Prostate gland (tissue), 2 donors: ENCODE measurements around the gene BPTF. TPM values are rescaled to one million over a fixed set of nuclear protein-coding genes. Genes with fewer than 3 reads are reported as not detected.
A peak's percentile ranks its signal among the peaks of the same experiment; 100 is the strongest.
"Not testable (repeated sequence)": the region's sequence is repeated elsewhere in the genome, so short reads cannot be mapped to it uniquely, and the experiment has no call there.

ENCODE experiments used
- DNase-seq: peaks from one replicate; pipeline ENCODE4 v3.0.0-alpha.2; 2019; ENCODE audit warnings: low spot score
- H3K27ac ChIP-seq, 2 donors: fragments of 200-600 bp; sonication (generic); 2 replicates each; pipeline ENCODE4 v1.5.1; 2017 to 2019
- H3K27me3 ChIP-seq: fragments of 200-600 bp; sonication (generic); replicated peaks from 2 replicates; pipeline ENCODE4 v1.5.1; 2019; ENCODE audit not compliant: insufficient read depth
- H3K36me3 ChIP-seq, 2 donors: fragments of 200-600 bp; sonication (generic); 1 replicate in 1 of 2; 2 replicates in 1 of 2; pipeline versions ENCODE4 v1.5.1 to v1.8.1; 2017 to 2019
- H3K4me1 ChIP-seq: fragments of 200-600 bp; sonication (generic); replicated peaks from 2 replicates; pipeline ENCODE4 v1.5.1; 2019
- H3K4me3 ChIP-seq, 2 donors: fragments of 200-600 bp; sonication (generic); 2 replicates each; pipeline ENCODE4 v1.5.1; 2017 to 2019
- H3K9me3 ChIP-seq: fragments of 200-600 bp; sonication (generic); 2 replicates; pipeline ENCODE4 v1.5.1; 2017
- POLR2A ChIP-seq: fragments of 450-650 bp; IDR thresholded peaks from one replicate; pipeline ENCODE4 v1.6.1; 2016; ENCODE audit warnings: antibody characterized with exemption, mild to moderate bottlenecking
- POLR2AphosphoS5 ChIP-seq: sonication (generic); formaldehyde crosslinking; IDR thresholded peaks from one replicate; pipeline ENCODE4 v1.6.1; 2017; ENCODE audit warnings: antibody characterized with exemption
- WGBS: methylation state at CpG from one replicate; pipeline ENCODE4 v1.1.5; 2018; 5-methylcytosine and 5-hydroxymethylcytosine counted together
- intact Hi-C: fragments of 100-400 bp; cut with DNase I; formaldehyde crosslinking; loops from one replicate; pipeline ENCODE4 v1.14.2; 2022
- small RNA-seq, 2 donors: library from RNA; depleted of rRNA; stranded (forward); fragments of <200 nt; gene quantifications; one replicate each; pipeline ENCODE3, GENCODE V24; 2016
- total RNA-seq, 2 donors: library from RNA; depleted of rRNA; stranded (reverse); fragments of >200 nt; gene quantifications; one replicate each; pipeline ENCODE4 v1.1.0, GENCODE V29; 2016
- TF ChIP-seq, protein P1 (sequence below), 4 experiments: fragments of 200-600 bp in 2 of 4; fragments of 450-650 bp in 2 of 4; sonication (generic) in 2 of 4; IDR thresholded peaks; 1 replicate in 3 of 4; 2 replicates in 1 of 4; pipeline ENCODE4 v1.5.1; 2016 to 2019; ENCODE audit warnings: antibody characterized with exemption in 4 of 4, mild to moderate bottlenecking in 2 of 4, moderate library complexity in 2 of 4

The BPTF gene
- total RNA-seq, 2 donors from 2014 or later = 70.5 to 138 TPM

DNA sequence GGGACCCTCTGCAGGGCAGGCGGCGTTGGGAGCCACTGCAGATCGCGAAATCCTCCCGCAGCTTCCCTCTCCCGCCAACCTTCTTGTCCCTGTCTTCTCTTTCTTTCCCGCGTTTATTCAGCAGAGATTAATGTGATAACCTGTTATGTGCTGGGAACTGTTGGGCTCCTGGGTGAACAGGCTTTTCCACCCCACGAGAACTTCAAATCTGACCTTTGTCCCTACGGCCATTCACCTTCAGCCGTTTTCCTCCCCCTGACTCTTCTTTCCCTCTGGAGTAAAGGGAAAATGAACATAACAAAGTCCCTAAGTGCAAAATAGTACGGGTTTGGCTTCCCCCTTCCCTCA lies 195.1 kb downstream of the BPTF start:
- Histone ChIP-seq H3K36me3 (no peaks in the 10 kb centered on the region), H3K27me3 (no peaks in the 10 kb centered on the region), H3K27ac (peak overlapping the region; percentile 83 to 90), H3K4me1 (no peaks in the 10 kb centered on the region), H3K4me3 (peak overlapping the region; percentile 47 to 49), H3K9me3 (no peaks in the 10 kb centered on the region)
- TF ChIP-seq, protein P1, sequence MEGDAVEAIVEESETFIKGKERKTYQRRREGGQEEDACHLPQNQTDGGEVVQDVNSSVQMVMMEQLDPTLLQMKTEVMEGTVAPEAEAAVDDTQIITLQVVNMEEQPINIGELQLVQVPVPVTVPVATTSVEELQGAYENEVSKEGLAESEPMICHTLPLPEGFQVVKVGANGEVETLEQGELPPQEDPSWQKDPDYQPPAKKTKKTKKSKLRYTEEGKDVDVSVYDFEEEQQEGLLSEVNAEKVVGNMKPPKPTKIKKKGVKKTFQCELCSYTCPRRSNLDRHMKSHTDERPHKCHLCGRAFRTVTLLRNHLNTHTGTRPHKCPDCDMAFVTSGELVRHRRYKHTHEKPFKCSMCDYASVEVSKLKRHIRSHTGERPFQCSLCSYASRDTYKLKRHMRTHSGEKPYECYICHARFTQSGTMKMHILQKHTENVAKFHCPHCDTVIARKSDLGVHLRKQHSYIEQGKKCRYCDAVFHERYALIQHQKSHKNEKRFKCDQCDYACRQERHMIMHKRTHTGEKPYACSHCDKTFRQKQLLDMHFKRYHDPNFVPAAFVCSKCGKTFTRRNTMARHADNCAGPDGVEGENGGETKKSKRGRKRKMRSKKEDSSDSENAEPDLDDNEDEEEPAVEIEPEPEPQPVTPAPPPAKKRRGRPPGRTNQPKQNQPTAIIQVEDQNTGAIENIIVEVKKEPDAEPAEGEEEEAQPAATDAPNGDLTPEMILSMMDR (IDR thresholded peaks at IDR 0.05) = no peak
- TF ChIP-seq POLR2AphosphoS5 (no peak), POLR2A (no peak)
- DNase-seq = no peak
- intact Hi-C loops = no loop called here
- 2% methylated on average over 12 of the region's 12 CpGs for WGBS

DNA sequence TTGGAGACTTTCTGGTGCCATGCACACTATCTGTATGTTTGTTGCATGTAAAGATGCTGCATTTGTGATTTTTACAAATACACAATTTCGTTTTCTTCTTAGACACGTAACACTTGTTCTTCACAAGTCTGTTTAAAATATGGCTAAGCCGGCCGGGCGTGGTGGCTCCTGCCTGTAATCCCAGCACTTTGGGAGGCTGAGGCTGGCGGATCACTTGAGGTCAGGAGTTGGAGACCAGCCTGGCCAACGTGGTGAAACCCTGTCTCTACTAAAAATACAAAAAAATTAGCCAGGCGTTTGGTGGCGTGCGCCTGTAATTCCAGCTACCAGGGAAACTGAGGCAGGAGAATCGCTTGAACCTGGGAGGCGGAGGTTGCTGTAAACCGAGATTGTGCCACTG lies 195.5 kb downstream of the BPTF start:
- H3K27me3 ChIP-seq, H3K9me3 ChIP-seq, DNase-seq, H3K4me1 ChIP-seq, intact Hi-C loops, H3K36me3 ChIP-seq: not testable (repeated sequence)
- 87% methylated on average over 13 of the region's 13 CpGs for WGBS
- peak overlapping the region; percentile 83 to 90 for H3K27ac ChIP-seq
- H3K4me3 ChIP-seq = peak overlapping the region; percentile 47 to 49

DNA sequence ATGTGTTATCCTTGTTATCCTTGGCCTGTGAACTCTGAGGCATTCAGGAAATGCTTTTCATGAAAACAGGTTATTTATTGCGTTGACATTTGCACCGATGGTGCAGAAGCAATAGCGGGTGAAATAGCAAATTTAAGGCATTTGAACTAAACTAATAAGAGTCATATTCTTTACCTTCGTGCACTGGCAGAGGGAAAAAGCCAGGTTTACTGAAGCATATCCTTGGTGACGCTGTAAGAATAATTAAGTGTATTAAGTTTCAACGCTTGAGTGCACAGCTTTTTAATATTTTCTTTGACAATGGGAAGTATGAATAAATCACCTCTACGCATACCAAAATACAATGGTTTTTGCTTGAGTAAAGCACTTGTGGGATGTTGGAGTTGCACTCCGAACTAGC lies 196.7 kb downstream of the BPTF start:
- intact Hi-C loops = no loop called here
- no peaks in the 10 kb centered on the region for H3K4me1 ChIP-seq
- no peak overlapping the region for H3K4me3 ChIP-seq
- H3K36me3 ChIP-seq = no peaks in the 10 kb centered on the region
- no peak for DNase-seq
- 93% methylated on average over 8 of the region's 8 CpGs for WGBS
- no peaks in the 10 kb centered on the region for H3K9me3 ChIP-seq
- H3K27me3 ChIP-seq = no peaks in the 10 kb centered on the region
- no peak overlapping the region for H3K27ac ChIP-seq
- TF ChIP-seq POLR2AphosphoS5 = no peak
- TF ChIP-seq POLR2A = no peak
- TF ChIP-seq, protein P1 (IDR thresholded peaks at IDR 0.05) = no peak

DNA sequence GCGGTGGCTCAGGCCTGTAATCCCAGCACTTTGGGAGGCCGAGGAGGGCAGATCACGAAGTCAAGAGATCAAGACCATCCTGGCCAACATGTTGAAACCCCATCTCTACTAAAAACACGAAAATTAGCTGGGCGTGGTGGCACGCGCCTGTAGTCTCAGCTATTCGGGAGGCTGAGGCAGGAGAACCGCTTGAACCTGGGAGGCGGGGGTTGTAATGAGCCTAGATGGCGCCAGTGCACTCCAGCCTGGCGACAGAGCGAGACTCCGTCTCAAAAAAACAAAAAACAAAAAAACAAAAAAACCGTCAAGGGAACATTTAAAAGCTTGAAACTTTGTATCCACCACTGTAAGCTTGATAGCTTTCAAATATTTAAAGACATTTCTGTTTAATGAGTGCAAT lies 197.2 kb downstream of the BPTF start:
- H3K4me3 ChIP-seq, H3K9me3 ChIP-seq, DNase-seq, intact Hi-C loops, H3K36me3 ChIP-seq, H3K4me1 ChIP-seq, H3K27ac ChIP-seq, H3K27me3 ChIP-seq: not testable (repeated sequence)
- 98% methylated on average over 15 of the region's 15 CpGs for WGBS

DNA sequence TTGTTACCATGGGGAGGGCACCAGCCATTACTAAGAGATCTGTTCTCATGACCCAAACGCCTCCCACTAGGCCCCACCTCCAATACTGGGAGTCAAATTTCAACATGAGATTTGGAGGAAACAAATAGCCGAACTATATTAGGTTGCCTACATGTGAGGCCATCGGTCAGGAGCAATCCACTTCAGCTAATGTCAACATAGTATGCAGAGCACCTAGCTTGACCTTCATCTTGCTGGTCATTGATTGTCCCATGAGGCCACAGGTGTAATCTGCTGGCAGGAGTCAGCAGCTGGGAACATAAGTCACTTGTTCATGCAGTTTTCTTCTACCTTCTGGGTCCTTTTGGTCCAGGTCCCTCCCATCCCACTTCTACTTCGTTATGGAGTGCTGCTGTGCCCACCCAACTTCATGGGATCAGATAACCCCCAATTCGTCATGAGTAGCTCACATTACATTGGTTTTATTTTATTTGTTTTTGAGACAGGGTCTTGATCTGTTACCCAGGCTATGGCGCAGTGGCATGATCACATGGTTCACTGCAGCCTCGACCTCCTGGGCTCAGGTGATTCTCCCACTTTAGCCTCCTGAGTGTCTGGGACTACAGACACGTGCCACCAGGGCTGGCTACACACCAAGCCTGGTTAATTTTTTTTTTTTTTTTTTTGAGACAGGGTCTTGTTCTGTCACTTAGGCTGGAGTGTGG lies 204.4 kb downstream of the BPTF start:
- intact Hi-C loops = no loop called here
- TF ChIP-seq POLR2A (no peak), POLR2AphosphoS5 (no peak)
- TF ChIP-seq, protein P1 (IDR thresholded peaks at IDR 0.05) = no peak
- H3K4me1 ChIP-seq = no peaks in the 10 kb centered on the region
- no peak overlapping the region for H3K27ac ChIP-seq
- no peaks in the 10 kb centered on the region for H3K9me3 ChIP-seq
- H3K36me3 ChIP-seq = no peaks in the 10 kb centered on the region
- no peak overlapping the region for H3K4me3 ChIP-seq
- 65% methylated on average over 8 of the region's 8 CpGs for WGBS
- DNase-seq = no peak
- H3K27me3 ChIP-seq = no peaks in the 10 kb centered on the region

Small RNA genes within 50 kb of the gene (small RNA-seq; reads per million reads assigned to genes)
- 0 reads per million in 2 donors for gene RN7SL622P

Other genes with a start within 250 kb of the BPTF start
- gene NOL11, start 107.6 kb upstream of the BPTF start, total RNA-seq = 10 to 100 TPM; 25.0 to 33.8 TPM
- 10 to 100 TPM; 22.0 to 22.7 TPM for gene C17orf58, start 171.0 kb downstream of the BPTF start, total RNA-seq
- gene KPNA2, start 210.2 kb downstream of the BPTF start, total RNA-seq = 10 to 100 TPM; 13.4 to 68.4 TPM